ENCODE data around the gene CSNK1G1.
"Not testable (repeated sequence)": the region's sequence is repeated elsewhere in the genome, so short reads cannot be mapped to it uniquely, and the experiment has no call there.

The CSNK1G1 gene

DNA sequence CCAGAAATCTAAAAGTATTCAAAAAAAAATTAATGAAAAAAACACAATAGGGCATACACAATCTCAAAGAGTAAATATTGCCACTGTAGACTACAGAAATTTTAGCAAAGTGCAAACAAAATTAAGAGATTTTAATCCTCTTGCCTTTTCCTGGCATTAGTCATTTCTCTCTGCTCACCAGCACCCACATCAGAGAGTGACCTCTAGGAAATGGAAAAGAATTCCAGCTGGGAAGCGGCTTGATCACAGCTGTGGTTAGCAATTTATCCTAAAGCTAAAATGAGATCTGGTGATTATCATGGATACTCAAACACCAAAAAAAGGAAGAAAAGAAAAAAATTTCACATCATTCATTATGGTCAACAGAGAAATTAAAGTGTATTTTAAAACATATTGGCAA lies 7.5 kb downstream of the CSNK1G1 start:
- no peak for DNase-seq

DNA sequence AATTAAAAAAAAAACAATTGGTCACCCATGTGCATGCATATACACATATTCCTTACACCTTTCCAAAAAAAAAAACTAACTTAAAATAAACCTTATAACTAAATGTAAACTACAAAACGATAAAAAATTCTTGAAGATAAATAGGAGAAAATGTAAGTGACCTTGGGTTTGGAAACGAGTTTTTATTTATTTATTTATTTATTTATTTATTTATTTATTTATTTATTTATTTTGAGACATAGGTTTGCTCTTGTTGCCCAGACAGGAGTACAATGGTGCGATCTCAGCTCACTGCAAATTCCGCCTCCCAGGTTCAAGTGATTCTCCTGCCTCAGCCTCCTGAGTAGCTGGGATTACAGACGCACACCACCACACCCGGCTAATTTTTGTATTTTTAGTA lies 9.7 kb downstream of the CSNK1G1 start:
- DNase-seq, result not testable (repeated sequence)

DNA sequence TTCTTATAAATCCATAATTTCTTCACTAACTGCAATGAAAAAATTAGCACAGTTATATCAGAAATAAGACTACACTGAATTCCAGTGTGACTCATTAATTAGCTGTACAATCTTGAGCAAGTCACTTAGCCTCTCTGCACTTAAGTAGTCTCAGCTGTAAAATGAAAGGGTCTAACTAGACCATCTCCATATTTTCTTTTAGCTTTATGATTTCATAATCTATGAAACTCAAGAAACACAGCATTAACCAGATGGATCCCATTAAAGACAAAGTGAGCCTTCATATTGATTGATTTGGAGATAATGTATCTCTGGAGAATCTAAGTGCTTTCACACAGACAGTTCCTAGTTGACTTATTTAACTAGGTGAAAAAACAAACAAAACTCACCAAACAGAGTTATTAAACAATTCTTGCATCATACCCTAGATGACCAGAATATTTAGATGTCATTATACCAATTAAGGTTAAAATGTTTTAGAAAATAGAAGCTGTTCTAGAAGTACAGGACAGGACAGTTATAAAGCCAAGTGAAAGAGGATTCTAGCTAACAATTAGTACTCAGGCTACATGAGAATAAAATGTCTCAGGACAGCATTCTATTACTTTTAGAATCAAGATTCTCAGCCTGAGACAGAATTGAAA lies 11.2 kb downstream of the CSNK1G1 start:
- DNase-seq, result no peak

DNA sequence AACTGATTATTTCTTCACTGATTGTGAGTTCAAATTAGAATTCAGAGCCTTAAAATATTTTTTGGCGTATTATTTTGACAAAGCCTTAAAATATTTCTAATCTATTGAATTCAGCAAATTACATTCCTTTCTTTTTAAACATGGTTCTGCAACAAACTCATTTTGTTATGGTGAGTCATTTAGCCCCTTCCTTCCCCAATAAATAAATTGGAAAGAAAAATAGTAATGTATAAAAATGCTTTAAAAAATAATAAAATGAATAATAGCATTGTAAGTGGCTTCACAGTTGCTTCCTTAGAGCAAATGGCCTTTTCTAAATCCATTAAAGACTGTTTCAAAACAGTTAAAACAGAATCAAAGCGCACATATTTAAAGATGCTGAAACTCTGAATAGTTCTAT lies 12.1 kb downstream of the CSNK1G1 start:
- no peak for DNase-seq

DNA sequence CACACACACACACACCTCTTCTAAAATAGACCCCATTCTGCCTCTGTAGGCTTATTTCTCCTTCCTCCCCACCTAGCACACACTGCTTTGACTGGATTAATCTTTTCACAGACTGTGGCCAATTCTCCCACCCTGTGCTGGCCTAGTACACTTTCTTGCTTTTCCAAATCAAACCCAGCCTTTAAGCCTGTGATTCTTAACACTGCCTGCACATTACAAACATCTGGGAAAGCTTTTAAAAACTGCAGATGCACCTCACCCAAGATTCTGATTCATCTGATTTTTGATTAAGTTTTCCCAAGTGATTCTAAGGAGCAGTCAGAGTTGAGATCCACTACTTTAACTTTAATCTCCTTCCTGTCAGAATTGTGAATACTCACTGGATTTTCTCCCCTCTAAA lies 12.8 kb downstream of the CSNK1G1 start:
- no peak for DNase-seq

DNA sequence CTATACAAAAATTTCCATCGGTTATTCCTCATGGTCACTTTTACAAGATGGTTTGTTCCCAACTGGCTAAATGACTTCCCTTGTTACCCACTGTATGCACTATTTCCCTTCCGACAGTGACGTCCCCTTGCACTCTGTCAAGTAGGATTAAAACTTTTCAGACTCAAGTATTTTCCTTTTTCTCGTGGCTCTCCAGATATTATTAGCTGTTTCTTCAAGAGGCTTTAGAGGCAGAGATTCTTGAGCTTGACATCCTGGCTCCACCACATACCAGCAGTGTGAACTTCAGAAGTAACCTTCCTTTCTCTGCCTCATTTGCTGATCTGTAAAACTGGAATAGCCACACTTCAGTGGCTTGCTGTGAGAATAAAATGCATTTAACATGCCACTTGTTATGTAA lies 14.0 kb downstream of the CSNK1G1 start:
- DNase-seq, result no peak

DNA sequence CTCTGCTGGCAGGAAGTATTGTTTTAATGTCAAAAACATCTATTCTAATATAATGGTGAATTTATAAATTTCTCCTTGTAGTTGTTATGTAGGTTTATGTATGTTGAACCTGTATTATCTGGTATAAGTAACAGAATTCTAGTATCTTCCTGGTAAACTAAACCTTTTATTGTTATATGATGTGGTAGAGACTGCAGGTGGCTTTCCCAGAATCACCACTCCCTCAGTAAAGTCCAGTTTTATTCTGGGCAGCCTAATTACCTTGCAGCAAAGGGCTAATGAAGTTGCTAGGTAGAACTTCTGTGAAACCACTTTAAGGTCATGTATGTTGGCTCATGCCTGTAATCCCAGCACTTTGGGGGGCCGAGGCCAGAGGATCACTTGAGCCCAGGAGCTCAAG lies 15.6 kb downstream of the CSNK1G1 start:
- no peak for DNase-seq

DNA sequence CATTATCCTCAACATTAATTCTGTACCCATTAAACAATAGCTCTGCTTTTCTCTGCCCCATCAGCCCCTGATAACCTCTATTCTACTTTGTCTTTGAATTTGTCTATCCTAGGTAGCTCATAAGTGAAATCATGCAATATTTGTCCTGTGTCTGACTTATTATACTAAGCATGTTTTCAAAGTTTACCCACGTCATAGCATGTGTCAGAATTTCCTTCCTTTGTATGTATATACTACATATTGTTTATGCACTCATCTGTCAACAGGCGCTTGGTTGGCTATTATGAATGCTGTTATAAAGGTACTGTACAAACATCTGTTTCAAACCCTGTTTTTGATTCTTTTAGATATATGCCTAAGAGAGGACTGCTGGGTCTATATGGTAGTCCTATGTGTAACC lies 18.2 kb downstream of the CSNK1G1 start:
- DNase-seq, result no peak

DNA sequence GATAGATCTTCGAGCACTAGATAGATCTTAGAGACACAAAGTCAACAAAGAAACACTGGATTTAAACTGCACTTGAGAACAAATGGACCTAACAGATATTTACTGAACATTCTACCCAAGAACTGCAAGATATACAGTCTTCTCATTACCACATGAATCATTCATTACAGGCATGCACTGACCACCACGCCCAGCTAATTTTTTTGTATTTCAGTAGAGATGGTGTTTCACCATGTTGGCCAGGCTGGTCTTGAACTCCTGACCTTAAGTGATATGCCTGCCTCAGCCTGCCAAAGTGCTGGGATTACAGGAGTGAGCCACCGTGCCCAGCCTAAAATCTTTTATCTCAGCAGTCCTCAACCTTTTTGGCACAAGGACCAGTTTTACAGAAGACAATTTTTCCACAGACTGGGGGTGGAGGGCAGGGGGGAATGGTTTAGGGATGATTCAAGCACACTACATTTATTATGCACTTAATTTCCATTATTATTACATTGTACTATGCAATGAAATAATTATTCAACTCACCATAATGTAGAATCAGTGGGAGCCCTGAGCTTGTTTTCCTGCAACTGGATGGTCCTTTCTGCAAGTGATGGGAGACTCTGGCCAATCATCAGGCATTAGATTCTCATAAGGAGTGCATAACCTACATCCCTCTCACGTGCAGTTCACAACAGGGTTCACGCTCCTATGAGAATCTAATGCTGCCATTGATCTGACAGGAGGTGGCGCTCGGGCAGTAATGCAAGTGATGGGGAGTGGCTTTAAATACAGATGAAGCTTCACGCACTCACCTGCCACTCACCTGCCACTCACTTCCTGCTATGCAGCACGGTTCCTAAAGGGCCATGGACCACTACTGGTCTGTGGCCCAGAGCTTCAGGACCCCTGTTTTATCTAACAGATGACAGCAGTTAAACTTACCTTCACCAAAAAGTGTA lies 21.7 kb downstream of the CSNK1G1 start:
- DNase-seq, result no peak

DNA sequence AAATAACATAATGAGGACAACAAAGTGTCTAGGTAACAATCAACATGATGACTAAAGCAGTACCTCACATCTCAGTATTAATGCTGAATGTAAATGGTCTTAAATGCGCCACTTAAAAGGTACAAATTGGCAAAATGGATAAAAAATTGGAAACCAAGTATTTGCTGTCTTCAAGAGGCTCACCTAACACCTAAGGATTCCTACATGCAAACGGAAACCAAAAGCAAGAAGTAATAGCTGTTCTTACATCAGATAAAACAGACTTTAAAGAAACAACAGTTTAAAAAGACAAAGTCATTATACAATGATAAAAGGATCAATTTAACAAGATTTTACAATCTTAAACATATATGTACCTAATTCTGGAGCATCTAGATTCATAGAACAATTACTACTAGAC lies 22.5 kb downstream of the CSNK1G1 start:
- no peak for DNase-seq

DNA sequence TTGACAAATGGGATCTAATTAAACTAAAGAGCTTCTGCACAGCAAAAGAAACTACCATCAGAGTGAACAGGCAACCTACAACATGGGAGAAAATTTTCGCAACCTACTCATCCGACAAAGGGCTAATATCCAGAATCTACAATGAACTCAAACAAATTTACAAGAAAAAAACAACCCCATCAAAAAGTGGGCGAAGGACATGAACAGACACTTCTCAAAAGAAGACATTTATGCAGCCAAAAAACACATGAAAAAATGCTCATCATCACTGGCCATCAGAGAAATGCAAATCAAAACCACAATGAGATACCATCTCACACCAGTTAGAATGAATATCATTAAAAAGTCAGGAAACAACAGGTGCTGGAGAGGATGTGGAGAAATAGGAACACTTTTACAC lies 24.3 kb downstream of the CSNK1G1 start:
- not testable (repeated sequence) for DNase-seq

DNA sequence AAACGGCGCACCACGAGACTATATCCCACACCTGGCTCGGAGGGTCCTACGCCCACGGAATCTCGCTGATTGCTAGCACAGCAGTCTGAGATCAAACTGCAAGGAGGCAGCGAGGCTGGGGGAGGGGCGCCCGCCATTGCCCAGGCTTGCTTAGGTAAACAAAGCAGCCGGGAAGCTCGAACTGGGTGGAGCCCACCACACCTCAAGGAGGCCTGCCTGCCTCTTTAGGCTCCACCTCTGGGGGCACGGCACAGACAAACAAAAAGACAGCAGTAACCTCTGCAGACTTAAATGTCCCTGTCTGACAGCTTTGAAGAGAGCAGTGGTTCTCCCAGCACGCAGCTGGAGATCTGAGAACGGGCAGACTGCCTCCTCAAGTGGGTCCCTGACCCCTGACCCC lies 29.0 kb downstream of the CSNK1G1 start:
- DNase-seq, result not testable (repeated sequence)

DNA sequence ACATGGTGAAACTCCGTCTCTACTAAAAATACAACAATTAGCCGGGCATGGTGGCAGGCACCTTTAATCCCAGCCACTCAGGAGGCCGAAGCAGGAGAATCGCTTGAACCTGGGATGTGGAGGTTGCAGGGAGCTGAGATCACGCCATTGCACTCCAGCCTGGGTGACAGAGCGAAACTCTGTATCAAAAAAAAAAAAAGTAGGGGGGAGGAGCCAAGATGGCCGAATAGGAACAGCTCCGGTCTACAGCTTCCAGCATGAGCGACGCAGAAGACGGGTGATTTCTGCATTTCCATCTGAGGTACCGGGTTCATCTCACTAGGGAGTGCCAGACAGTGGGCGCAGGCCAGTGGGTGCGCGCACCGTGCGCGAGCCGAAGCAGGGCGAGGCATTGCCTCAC lies 29.5 kb downstream of the CSNK1G1 start:
- not testable (repeated sequence) for DNase-seq

DNA sequence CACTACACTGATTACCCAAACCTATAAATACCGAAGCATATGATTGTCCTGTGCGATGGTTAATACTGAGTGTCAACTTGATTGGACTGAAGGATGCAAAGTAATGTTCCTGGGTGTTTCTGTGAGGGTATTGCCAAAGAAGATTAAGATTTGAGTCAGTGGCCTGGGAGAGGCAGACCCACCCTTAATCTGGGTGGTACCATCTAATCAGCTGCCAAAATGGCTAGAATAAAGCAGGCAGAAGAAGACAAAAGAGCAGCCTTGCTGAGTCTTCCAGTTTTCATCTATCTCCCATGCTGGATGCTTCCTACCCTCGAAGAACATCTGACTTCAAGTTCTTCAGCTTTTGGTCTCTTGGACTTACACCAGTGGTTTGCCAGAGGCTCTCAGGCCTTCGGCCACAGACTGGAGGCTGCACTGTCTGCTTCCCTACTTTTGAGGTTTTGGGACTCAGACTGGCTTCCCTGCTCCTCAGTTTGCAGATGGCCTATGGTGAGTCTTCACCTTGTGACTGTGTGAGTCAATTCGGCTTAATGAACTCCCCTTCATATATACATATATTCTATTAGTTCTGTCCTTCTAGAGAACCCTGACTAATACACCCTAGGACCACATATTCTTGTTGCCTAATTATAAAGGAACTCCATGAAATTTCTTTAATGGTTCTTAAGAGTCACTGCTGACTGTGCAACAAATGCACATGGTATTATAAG lies 31.7 kb downstream of the CSNK1G1 start:
- DNase-seq, result no peak

DNA sequence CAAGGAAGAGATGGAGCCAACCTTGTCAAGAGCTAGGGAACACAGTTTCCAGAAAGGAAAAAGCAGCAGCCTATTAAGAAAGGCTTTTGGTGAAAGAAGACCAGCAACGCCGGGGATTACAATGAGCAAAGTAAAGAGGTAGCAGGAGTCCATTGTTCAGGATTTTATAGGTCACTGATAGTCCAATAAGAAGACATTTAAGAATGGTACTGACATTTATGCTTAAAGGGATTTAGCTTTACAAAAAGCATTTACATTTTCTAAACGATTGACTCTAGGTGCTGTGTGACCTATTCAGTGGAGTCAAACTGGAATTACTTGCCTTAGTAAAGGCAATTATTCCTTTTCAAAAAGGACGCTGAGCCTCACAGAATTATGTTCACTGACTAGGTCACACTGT lies 40.8 kb downstream of the CSNK1G1 start:
- DNase-seq, result no peak

DNA sequence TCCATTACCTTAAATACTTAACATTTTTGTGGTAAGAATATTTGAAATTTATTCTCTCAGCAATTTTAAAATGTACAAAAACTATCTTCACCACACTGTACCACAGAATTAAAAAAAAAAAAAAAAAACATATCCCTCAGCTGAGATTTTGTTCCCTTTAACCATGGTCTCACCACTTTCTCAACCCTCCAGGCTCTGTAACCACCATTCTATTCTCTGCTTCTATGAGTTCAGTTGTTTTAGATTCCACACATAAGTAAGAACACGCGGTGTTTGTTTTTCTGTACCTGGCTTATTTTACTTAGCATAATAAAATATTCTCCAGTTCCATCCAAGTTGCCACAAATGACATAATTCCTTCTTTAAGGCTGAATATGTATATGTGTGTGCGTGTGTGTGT lies 41.5 kb downstream of the CSNK1G1 start:
- no peak for DNase-seq

DNA sequence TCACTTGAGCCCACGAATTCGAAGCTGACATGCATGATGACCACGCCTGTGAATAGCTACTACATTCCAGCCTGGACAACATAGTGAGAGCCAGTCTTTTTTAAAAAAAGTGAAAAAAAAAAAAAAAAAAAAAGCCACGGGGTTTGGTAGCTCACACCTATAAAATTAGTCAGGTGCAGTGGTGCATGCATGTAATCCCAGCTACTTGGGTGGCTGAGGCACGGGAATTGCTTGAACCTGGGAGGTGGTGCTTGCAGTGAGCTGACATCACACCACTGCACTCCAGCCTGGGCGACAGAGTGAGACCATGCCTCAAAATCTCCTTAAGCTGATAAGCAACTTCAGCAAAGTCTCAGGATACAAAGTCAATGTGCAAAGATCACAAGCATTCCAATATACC lies 44.4 kb downstream of the CSNK1G1 start:
- no peak for DNase-seq

DNA sequence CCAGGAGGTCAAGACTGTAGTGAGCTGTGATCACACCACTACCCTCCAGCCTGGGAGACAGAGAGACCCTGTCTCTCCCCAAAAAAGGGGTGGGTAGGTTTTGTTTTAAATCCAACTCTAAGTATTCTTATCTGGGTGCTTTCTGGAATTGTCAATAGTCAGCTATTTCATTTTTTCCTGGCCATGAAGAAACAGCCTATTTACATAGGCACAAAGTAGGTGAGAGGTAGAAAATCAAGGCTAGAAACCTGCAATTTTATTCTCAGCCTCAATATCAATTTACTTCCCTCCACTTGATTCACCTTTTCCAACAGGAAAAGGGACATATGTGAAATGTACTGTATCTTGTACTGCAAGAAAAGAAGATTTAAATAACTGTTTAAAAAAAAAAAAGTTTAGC lies 45.9 kb downstream of the CSNK1G1 start:
- no peak for DNase-seq

DNA sequence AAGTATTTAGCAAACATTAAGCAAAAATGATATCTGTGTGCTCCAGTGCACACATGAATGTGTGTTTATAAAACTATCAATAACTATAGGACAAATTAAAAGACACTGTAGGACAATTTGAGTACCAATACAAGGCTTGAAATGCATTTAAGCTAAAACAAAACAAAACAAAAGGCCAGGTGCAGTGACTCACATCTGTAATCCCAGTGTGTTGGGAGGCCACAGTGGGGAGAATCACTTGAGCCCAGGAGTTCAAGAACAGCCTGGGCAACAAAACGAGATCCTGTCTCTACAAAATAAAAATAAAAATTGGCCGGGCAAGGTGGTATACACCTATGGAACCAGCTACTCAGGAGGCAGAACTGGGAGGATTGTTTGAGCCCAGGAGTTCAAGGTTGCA lies 50.7 kb downstream of the CSNK1G1 start:
- DNase-seq, result no peak

DNA sequence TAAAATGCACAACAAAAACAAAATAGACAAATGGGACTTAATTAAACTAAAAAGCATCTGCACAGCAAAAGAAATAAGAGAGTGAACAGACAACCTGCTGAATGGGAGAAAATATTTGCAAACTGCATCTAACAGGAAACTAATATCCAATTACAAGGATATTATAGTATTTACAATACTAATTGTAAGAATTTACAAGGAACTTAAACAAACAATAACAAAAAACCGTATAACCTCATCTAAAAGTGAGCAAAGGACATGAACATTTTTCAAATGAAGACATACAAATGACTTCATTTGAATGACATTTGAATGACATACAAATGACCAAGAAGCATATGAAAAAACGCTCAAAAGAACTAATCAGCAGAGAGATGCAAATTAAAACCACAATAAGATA lies 66.4 kb downstream of the CSNK1G1 start:
- no peak for DNase-seq

DNA sequence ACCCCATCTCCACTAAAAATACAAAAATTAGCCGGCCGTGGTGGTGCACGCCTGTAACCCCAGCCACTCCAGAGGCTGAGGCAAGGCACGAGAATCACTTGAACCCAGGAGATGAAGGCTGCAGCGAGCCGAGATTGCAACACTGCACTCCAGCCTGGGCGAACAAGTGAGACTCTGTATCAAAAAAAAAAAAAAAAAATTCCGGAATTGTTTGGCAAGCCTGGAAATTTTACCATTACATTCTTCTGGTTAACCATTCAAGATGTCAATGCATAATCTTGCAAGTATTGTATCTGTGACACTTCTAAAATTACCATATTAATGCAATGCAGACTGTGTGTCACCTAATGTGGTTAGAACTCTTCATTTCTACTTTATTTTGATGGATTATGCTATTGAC lies 67.0 kb downstream of the CSNK1G1 start:
- DNase-seq, result no peak

DNA sequence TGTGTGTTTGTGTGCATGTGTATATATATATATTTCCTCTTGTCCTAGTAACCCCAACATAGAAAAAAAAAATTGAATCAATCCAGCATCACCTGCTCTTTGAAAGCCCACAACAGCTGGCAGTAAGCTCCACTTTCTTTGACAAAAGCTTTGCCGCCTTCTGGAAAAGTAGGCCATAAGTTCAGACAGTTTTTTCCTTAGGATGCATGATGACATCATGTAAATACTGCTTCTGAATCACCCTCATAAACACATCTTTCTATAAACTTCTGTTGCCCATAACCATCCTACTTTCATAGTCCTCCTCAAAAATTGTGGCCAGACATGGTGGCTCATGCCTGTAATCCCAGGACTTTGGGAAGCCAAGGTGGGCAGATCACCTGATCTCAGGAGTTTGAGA lies 67.4 kb downstream of the CSNK1G1 start:
- no peak for DNase-seq

DNA sequence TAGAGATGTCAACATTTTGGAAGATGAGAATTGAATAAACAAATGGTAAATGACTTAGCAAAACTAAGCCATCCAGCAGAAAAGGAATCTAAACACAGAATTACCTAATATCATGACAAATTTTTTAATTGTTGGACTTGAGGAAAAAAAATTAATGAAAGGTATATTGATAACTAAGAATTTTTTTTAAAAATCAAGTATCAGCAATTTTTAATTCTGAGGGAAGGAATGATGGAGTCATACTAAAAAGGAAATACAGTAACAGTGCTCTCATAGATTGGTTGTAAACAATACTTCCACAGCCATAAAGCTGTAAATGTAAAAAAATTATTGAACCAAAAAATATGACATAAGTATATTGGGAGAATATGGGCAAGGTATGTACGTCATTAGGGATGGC lies 68.0 kb downstream of the CSNK1G1 start:
- DNase-seq, result no peak

DNA sequence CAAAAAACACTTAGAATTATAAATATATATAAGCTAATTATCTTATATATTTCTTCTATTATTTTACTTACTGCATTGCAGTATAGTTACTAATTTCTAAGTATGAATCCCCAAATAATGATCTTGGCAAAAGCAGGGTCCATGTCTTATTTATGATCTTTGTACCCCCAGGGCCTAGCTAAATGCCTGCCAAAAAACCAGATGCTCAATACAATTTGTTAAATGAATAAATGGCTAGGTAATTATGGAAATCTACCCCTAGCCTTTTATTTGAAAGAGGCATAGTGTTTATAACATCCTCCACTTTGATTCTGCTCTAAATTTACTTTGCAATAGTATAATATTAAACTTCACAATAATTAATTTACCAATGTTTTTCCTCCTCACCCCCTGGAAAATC lies 69.5 kb downstream of the CSNK1G1 start:
- DNase-seq, result no peak
